Measurements from ENCODE around the gene HOXD8.

Gene HOXD8

GRCh38 chr2:176160986-176161824 is 31.7 kb downstream of the HOXD8 start:
- no peak for DNase-seq

DNA sequence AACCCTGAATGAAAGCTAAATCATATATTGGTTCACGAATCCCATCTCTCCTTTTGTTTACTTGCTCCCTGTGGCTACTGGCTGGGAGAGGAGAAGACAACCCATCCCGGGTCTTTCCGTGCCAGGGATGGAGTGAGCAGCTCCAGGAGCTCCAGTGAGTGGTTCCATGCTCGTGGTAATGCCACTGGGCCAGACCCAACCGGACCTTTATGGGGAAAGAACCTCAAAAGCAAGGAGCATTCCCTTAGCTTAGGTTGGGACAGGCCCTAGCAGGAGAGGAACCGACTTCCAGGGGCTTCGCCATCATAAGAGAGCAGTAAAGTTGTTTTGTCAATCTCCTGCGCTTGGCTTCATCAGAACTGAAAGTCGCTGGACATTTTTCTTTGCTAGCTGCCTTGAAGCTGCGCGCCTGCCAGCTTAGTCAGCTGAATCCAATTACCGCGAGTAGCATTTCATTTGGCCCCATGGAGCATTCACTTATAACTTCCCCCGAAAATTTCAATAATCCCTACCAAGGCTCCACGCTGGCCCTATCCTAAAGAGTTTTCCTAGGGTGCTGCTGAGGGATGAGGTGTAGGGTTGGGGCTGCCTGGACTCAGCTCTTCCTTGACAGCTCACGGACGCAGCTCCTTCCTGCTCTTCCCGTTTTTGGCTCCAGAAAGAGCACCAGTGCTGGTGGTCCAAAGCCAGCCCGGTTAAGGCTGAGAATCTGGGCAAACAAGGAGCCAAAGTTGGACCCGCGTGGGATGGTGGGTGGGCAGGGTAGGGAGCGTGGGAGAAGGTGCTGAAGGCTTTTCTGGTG is 32.5 kb downstream of the HOXD8 start:
- no peak for DNase-seq

- DNase-seq, result no peak
Measured at GRCh38 chr2:176162911-176163671, 33.6 kb downstream of the HOXD8 start.

GRCh38 chr2:176163672-176164056 is 34.2 kb downstream of the HOXD8 start:
- DNase-seq, result no peak

GRCh38 chr2:176164201-176164600 is 34.7 kb downstream of the HOXD8 start:
- DNase-seq, result no peak

DNA sequence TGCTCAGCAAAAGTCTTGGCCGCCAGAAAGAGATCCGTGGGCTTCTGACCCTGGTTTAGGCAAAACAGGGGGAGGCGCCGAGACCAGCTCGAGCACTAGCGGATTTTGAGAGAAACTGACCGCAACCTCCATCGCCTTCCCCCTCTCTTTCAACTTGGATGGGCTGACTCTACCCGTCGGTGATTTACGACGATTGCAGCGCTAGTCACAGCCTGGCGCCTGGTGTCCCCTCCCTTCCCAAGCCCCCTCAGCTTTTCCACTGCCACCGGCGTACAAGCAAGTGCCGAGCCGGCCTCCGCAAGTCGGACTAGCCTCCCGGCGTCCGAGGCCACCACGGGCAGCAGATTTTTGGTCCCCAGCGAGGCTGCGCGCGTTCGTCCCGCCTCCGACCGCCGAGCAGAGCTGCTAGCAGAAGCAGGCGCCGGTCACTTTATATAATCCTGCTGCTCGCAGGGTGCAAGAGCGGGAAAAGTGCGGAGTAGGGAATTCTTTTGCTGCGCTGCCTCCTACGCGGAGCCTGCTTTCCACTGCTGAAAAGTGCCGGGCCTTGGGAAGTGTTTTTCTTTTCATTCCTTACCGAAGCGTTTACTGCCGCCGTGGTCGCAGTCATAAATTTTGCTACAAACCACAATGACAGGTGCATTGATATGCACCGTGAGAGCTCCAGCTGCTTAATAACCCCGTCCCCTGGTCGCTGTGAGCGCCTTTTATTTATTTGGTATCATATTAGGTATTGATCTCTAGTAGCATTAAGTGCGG is 35.3 kb downstream of the HOXD8 start:
- no peak for DNase-seq

GRCh38 chr2:176165370-176166050 is 36.0 kb downstream of the HOXD8 start:
- DNase-seq, result no peak

DNA sequence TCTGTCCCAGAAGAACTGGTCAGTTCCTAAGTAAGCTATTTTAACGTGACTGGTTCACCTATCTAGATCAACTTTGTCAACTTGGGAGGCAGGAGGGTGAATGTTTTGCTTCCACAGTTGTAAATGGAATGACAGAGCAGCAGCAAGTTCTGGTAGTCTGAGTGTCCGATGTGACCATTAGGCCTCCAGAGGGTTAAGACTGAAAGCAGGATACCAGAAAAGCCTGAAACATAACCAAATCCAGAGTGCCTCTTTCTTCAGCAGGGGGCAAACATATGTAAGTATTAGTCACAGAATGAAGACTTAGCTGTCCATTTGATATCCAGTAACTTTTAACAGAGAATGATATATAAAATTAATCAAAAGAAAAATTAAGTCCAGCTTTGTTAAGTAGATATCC is 36.8 kb downstream of the HOXD8 start:
- DNase-seq, result no peak

DNA sequence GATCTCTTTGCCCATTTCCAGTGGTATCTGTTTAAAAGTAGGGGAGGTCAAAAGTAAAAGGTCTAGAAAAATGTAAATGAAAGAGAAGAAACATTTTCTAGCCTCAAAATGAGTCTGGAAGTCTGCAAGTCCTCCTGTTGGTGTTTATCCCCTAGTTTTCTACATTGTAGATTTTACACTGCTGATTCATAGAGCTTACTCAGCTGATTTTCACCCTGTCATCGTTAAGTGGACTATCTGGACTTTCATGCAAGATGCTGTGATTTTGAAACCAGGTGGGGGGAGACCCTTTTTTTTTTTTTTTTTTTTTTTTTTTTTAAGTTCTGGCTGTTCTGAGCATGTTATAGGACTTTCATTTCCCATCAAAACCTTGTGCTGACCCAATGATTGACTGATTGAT is 37.9 kb downstream of the HOXD8 start:
- DNase-seq, result no peak

GRCh38 chr2:176169181-176169580 is 39.7 kb downstream of the HOXD8 start:
- no peak for DNase-seq

DNA sequence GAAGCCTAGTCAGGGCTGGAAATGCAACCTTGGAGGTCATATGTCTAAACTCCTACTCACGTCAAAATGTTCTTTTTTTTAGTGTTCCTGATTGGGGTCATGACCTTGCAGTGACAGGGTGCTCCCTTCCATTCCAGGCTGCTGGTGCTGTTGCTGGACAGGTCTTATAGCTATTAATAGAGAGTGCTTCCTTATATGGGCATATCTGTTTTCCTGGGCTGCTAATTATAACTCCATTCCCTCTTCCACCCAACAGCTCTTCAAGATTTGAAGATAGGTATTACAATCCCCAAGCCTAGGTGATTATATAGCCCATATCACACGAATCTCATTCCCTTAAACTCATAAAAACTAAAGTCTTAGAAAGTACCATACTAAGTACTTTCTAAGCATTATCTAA is 40.2 kb downstream of the HOXD8 start:
- no peak for DNase-seq

DNA sequence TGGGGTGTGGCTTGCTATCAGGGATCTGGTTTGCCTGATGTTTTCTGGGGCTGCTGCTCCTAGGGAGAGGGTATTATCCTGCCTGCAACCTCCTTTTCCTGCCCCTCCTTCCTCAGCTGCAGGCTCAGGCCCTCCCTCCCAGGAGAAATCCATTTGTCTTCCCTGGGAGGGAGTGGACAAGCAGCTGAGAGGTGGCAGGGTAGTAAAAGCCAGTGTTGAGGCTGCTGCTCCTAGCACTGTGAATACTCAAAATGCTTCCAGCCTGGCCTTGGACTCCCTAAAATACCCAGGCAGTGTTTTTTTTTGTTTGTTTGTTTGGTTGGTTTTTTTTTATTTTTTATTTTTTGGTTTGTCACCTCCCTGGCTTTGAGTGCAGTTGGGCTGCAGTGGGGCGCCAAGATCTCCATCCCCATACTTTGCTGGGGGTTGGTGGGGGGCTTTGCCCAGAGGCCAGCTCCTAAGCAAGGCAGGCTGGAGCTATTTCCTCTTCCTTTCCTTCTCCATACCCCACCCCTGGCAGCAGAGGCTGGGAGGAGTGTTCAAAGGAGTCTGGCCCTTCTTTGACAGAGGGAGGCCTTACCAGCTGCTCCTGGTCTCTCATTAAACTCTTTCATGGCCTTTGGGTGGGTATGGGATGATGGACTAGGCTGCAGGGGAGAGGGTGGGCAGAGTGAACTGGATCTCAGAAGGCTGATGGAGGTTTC is 41.2 kb downstream of the HOXD8 start:
- no peak for DNase-seq

DNA sequence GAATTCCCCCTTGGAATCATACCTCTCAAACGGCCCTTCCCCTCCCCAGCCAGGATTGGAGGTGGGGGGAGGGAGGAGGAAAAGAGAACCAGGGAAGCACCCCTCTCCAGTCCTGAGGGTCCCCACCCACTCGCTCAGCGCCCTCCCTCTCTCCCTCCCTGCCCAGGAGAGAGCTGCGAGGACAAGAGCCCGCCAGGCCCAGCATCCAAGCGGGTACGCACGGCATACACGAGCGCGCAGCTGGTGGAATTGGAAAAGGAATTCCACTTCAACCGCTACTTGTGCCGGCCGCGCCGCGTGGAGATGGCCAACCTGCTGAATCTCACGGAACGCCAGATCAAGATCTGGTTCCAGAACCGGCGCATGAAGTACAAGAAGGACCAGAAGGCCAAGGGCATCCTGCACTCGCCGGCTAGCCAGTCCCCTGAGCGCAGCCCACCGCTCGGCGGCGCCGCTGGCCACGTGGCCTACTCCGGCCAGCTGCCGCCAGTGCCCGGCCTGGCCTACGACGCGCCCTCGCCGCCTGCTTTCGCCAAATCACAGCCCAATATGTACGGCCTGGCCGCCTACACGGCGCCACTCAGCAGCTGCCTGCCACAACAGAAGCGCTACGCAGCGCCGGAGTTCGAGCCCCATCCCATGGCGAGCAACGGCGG is 42.0 kb downstream of the HOXD8 start:
- no peak for DNase-seq

GRCh38 chr2:176172007-176172894 is 42.7 kb downstream of the HOXD8 start:
- DNase-seq, result no peak

- no peak for DNase-seq
Measured at GRCh38 chr2:176172895-176173566, 43.5 kb downstream of the HOXD8 start.

GRCh38 chr2:176173567-176174381 is 44.3 kb downstream of the HOXD8 start:
- no peak for DNase-seq

- DNase-seq, result no peak
Measured at GRCh38 chr2:176174382-176174823, 44.9 kb downstream of the HOXD8 start.
